Measurements from ENCODE around the gene ZNF148. TPM values are rescaled to one million over a fixed set of nuclear protein-coding genes. Genes with fewer than 3 reads are reported as not detected.

ZNF148 gene
- total RNA-seq, 4 donors from 2014 or later = 10.7 to 25.9 (median 16.9) TPM

GRCh38 chr3:125334675-125335560 lies 40.2 kb downstream of the ZNF148 start:
- DNase-seq = no peak
- Histone ChIP-seq H3K9me3 (no peaks in the 10 kb centered on the region), H3K4me1 (peaks cover 0 to 26% (median 0%) of the 10 kb centered on the region in 3 donors), H3K27ac (no peak overlapping the region), H3K36me3 (peaks cover 0 to 3% (median 0%) of the 10 kb centered on the region in 3 donors), H3K4me3 (no peak overlapping the region), H3K27me3 (no peaks in the 10 kb centered on the region)
- WGBS, 2 donors = 88 to 89% methylated on average over 5 of the region's 5 CpGs
- intact Hi-C loops (cut with DNase I) = no loop called here
- TF ChIP-seq CTCF (IDR thresholded peaks at IDR 0.05) (no peak), POLR2A (IDR thresholded peaks at IDR 0.05) (no peak)

- Histone ChIP-seq H3K4me3 (no peak overlapping the region), H3K36me3 (peaks cover 0 to 21% (median 0%) of the 10 kb centered on the region in 3 donors), H3K27me3 (no peaks in the 10 kb centered on the region), H3K9me3 (no peaks in the 10 kb centered on the region), H3K27ac (no peak overlapping the region), H3K4me1 (peaks cover 0 to 26% (median 0%) of the 10 kb centered on the region in 3 donors)
- TF ChIP-seq POLR2A (IDR thresholded peaks at IDR 0.05) (no peak), CTCF (IDR thresholded peaks at IDR 0.05) (no peak)
- 47 to 62% methylated on average over 2 of the region's 2 CpGs for WGBS, 2 donors
- intact Hi-C loops (cut with DNase I) = no loop called here
- no peak for DNase-seq
Observed at GRCh38 chr3:125332504-125332903, 42.6 kb downstream of the ZNF148 start.

GRCh38 chr3:125331243-125331642 lies 43.9 kb downstream of the ZNF148 start:
- intact Hi-C loops (cut with DNase I) = no loop called here
- no peak for DNase-seq
- no peaks in the 10 kb centered on the region for H3K9me3 ChIP-seq

GRCh38 chr3:125326957-125327356 lies 48.2 kb downstream of the ZNF148 start:
- TF ChIP-seq POLR2A (IDR thresholded peaks at IDR 0.05) (no peak), CTCF (IDR thresholded peaks at IDR 0.05) (no peak)
- Histone ChIP-seq H3K4me3 (no peak overlapping the region), H3K36me3 (peaks cover 0 to 31% (median 0%) of the 10 kb centered on the region in 3 donors), H3K9me3 (peaks cover 0 to 8% (median 0%) of the 10 kb centered on the region in 3 donors), H3K27me3 (no peaks in the 10 kb centered on the region), H3K27ac (no peak overlapping the region), H3K4me1 (peaks cover 0 to 21% (median 5%) of the 10 kb centered on the region in 3 donors)
- intact Hi-C loops (cut with DNase I) = no loop called here
- no peak for DNase-seq
- 70 to 81% methylated on average over 4 of the region's 4 CpGs for WGBS, 2 donors

More at GRCh38 chr3:125331243-125331642, 43.9 kb downstream of the ZNF148 start:
- no peak overlapping the region for H3K27ac ChIP-seq
- H3K4me1 ChIP-seq = peaks cover 0 to 26% (median 0%) of the 10 kb centered on the region in 3 donors
- H3K27me3 ChIP-seq = no peaks in the 10 kb centered on the region
- TF ChIP-seq POLR2A (IDR thresholded peaks at IDR 0.05) (no peak), CTCF (IDR thresholded peaks at IDR 0.05) (no peak)
- no peak overlapping the region for H3K4me3 ChIP-seq
- H3K36me3 ChIP-seq = peaks cover 0 to 21% (median 0%) of the 10 kb centered on the region in 3 donors

- intact Hi-C loops (cut with DNase I) = no loop called here
- Histone ChIP-seq H3K27me3 (no peaks in the 10 kb centered on the region), H3K4me1 (peaks cover 0 to 11% (median 5%) of the 10 kb centered on the region in 3 donors), H3K27ac (peak overlapping the region in 1 of 4 donors; percentile 10), H3K4me3 (no peak overlapping the region), H3K9me3 (peaks cover 0 to 8% (median 0%) of the 10 kb centered on the region in 3 donors), H3K36me3 (peaks cover 0 to 31% (median 0%) of the 10 kb centered on the region in 3 donors)
- no peak for DNase-seq
- TF ChIP-seq POLR2A (IDR thresholded peaks at IDR 0.05) = no peak
- no peak for TF ChIP-seq CTCF (IDR thresholded peaks at IDR 0.05)
Observed at GRCh38 chr3:125325746-125326145, 49.4 kb downstream of the ZNF148 start.
